ENCODE results near the gene PTPN4. TPM values are rescaled to one million over a fixed set of nuclear protein-coding genes. Genes with fewer than 3 reads are reported as not detected.

Gene PTPN4
- total and polyA plus RNA-seq, 2 experiments from 2014 or later: 41.6 to 90.4 TPM

DNA sequence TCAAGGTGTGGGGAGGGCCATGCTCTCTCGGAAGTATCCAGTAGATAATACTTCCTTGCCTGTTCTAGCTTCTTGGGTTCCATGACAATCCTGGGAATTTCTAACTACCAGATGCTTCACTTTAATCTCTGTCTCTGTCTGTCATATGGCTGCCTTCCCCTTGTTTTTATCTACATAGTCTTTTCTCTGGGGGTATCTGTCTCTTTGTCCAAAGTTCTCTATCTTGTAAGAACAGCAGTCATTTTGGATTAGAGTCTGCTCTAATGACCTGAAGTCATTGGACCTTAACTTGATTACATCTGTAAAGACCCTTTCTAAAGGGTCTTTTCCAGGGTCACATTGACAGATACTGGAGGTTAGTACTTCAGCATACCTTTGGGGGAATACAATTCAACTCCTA, 241.7 kb downstream of the PTPN4 start (continued):
- TF ChIP-seq, protein P1, sequence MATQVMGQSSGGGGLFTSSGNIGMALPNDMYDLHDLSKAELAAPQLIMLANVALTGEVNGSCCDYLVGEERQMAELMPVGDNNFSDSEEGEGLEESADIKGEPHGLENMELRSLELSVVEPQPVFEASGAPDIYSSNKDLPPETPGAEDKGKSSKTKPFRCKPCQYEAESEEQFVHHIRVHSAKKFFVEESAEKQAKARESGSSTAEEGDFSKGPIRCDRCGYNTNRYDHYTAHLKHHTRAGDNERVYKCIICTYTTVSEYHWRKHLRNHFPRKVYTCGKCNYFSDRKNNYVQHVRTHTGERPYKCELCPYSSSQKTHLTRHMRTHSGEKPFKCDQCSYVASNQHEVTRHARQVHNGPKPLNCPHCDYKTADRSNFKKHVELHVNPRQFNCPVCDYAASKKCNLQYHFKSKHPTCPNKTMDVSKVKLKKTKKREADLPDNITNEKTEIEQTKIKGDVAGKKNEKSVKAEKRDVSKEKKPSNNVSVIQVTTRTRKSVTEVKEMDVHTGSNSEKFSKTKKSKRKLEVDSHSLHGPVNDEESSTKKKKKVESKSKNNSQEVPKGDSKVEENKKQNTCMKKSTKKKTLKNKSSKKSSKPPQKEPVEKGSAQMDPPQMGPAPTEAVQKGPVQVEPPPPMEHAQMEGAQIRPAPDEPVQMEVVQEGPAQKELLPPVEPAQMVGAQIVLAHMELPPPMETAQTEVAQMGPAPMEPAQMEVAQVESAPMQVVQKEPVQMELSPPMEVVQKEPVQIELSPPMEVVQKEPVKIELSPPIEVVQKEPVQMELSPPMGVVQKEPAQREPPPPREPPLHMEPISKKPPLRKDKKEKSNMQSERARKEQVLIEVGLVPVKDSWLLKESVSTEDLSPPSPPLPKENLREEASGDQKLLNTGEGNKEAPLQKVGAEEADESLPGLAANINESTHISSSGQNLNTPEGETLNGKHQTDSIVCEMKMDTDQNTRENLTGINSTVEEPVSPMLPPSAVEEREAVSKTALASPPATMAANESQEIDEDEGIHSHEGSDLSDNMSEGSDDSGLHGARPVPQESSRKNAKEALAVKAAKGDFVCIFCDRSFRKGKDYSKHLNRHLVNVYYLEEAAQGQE (IDR thresholded peaks at IDR 0.05; ENCODE audit: unreplicated experiment): no peak
- TF ChIP-seq, protein P2, sequence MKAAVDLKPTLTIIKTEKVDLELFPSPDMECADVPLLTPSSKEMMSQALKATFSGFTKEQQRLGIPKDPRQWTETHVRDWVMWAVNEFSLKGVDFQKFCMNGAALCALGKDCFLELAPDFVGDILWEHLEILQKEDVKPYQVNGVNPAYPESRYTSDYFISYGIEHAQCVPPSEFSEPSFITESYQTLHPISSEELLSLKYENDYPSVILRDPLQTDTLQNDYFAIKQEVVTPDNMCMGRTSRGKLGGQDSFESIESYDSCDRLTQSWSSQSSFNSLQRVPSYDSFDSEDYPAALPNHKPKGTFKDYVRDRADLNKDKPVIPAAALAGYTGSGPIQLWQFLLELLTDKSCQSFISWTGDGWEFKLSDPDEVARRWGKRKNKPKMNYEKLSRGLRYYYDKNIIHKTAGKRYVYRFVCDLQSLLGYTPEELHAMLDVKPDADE (IDR thresholded peaks at IDR 0.05): no peak
- no peak for TF ChIP-seq STAT1 (IDR thresholded peaks at IDR 0.05; ENCODE audit: unreplicated experiment)
- TF ChIP-seq NANOG (IDR thresholded peaks at IDR 0.05; ENCODE audit: borderline replicate concordance): no peak

DNA sequence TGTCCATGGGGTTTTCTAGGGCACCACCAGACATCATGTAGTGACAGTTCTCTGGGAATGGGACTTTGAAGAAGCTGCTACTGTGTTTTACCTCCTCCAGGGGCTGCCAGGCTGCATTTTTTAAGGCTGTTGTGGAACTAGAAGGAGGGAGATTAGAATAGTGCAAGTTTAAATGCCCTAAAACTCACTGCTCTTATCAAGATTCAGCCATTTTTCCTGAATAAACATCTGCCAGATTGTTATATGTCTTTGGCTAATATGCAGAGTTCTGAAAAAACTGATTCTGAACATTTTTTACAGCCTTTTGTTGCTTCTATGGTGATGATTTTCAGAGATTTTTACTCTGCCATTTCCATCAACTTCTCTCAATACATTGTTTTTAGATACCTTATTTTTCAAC, 244.5 kb downstream of the PTPN4 start:
- Histone ChIP-seq H3K27ac (ENCODE audit: low read depth) (no peak overlapping the region), H3F3A (replicated peaks; ENCODE audit: low read depth) (no peaks in the 10 kb centered on the region), H2AFZ (no peak overlapping the region), H3K79me2 (replicated peaks; ENCODE audit: insufficient read depth) (no peaks in the 10 kb centered on the region), H3K4me1 (ENCODE audit: insufficient read depth) (no peaks in the 10 kb centered on the region), H3K9me2 (ENCODE audit: insufficient read depth) (no peaks in the 10 kb centered on the region), H3K4me2 (no peak overlapping the region), H4K20me1 (replicated peaks; ENCODE audit: insufficient read depth) (no peaks in the 10 kb centered on the region), H3K27me3 (ENCODE audit: insufficient read depth) (no peaks in the 10 kb centered on the region), H3K4me3 (no peak overlapping the region), H3K36me3 (ENCODE audit: insufficient read depth) (no peaks in the 10 kb centered on the region)
- Mint-ChIP-seq H3K36me3 (ENCODE audit: low read depth) (no peaks in the 10 kb centered on the region), H3K9me3 (no peaks in the 10 kb centered on the region), H3K4me1 (peaks cover 12% of the 10 kb centered on the region; the same call in 2 of the 3 replicates), H3K27ac (no peak overlapping the region), H3K27me3 (ENCODE audit: insufficient read depth, low read depth, poor library complexity) (no peaks in the 10 kb centered on the region), H3K4me3 (no peak overlapping the region)
- no peak for DNase-seq (ENCODE audit: low spot score)
- no peak for ATAC-seq
- no peak for TF ChIP-seq EZH2phosphoT487 (IDR thresholded peaks at IDR 0.05; ENCODE audit: unreplicated experiment)
- TF ChIP-seq ZNF114 (CRISPR knock-in tag; IDR thresholded peaks at IDR 0.05): no peak
- TF ChIP-seq POLR2AphosphoS5 (IDR thresholded peaks at IDR 0.05; ENCODE audit: low read depth): no peak
- TF ChIP-seq, protein P3, sequence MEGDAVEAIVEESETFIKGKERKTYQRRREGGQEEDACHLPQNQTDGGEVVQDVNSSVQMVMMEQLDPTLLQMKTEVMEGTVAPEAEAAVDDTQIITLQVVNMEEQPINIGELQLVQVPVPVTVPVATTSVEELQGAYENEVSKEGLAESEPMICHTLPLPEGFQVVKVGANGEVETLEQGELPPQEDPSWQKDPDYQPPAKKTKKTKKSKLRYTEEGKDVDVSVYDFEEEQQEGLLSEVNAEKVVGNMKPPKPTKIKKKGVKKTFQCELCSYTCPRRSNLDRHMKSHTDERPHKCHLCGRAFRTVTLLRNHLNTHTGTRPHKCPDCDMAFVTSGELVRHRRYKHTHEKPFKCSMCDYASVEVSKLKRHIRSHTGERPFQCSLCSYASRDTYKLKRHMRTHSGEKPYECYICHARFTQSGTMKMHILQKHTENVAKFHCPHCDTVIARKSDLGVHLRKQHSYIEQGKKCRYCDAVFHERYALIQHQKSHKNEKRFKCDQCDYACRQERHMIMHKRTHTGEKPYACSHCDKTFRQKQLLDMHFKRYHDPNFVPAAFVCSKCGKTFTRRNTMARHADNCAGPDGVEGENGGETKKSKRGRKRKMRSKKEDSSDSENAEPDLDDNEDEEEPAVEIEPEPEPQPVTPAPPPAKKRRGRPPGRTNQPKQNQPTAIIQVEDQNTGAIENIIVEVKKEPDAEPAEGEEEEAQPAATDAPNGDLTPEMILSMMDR (conservative IDR thresholded peaks at IDR 0.05; ENCODE audit: low read depth in 2 of 2): no peak
- no peak for TF ChIP-seq CREB1 (CRISPR knock-in tag; IDR thresholded peaks at IDR 0.05; ENCODE audit: low read depth)
- TF ChIP-seq, protein P4, sequence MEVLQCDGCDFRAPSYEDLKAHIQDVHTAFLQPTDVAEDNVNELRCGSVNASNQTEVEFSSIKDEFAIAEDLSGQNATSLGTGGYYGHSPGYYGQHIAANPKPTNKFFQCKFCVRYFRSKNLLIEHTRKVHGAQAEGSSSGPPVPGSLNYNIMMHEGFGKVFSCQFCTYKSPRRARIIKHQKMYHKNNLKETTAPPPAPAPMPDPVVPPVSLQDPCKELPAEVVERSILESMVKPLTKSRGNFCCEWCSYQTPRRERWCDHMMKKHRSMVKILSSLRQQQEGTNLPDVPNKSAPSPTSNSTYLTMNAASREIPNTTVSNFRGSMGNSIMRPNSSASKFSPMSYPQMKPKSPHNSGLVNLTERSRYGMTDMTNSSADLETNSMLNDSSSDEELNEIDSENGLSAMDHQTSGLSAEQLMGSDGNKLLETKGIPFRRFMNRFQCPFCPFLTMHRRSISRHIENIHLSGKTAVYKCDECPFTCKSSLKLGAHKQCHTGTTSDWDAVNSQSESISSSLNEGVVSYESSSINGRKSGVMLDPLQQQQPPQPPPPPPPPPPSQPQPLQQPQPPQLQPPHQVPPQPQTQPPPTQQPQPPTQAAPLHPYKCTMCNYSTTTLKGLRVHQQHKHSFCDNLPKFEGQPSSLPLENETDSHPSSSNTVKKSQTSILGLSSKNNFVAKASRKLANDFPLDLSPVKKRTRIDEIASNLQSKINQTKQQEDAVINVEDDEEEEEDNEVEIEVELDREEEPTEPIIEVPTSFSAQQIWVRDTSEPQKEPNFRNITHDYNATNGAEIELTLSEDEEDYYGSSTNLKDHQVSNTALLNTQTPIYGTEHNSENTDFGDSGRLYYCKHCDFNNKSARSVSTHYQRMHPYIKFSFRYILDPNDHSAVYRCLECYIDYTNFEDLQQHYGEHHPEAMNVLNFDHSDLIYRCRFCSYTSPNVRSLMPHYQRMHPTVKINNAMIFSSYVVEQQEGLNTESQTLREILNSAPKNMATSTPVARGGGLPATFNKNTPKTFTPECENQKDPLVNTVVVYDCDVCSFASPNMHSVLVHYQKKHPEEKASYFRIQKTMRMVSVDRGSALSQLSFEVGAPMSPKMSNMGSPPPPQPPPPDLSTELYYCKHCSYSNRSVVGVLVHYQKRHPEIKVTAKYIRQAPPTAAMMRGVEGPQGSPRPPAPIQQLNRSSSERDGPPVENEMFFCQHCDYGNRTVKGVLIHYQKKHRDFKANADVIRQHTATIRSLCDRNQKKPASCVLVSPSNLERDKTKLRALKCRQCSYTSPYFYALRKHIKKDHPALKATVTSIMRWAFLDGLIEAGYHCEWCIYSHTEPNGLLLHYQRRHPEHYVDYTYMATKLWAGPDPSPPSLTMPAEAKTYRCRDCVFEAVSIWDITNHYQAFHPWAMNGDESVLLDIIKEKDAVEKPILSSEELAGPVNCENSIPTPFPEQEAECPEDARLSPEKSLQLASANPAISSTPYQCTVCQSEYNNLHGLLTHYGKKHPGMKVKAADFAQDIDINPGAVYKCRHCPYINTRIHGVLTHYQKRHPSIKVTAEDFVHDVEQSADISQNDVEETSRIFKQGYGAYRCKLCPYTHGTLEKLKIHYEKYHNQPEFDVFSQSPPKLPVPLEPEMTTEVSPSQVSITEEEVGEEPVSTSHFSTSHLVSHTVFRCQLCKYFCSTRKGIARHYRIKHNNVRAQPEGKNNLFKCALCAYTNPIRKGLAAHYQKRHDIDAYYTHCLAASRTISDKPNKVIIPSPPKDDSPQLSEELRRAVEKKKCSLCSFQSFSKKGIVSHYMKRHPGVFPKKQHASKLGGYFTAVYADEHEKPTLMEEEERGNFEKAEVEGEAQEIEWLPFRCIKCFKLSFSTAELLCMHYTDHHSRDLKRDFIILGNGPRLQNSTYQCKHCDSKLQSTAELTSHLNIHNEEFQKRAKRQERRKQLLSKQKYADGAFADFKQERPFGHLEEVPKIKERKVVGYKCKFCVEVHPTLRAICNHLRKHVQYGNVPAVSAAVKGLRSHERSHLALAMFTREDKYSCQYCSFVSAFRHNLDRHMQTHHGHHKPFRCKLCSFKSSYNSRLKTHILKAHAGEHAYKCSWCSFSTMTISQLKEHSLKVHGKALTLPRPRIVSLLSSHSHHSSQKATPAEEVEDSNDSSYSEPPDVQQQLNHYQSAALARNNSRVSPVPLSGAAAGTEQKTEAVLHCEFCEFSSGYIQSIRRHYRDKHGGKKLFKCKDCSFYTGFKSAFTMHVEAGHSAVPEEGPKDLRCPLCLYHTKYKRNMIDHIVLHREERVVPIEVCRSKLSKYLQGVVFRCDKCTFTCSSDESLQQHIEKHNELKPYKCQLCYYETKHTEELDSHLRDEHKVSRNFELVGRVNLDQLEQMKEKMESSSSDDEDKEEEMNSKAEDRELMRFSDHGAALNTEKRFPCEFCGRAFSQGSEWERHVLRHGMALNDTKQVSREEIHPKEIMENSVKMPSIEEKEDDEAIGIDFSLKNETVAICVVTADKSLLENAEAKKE (CRISPR knock-in tag; IDR thresholded peaks at IDR 0.05): no peak
- TF ChIP-seq JUNB (IDR thresholded peaks at IDR 0.05; ENCODE audit: unreplicated experiment): no peak

Data from GM23338 (cell line).